ENCODE results near the gene MYH7. TPM values are rescaled to one million over a fixed set of nuclear protein-coding genes. Genes with fewer than 3 reads are reported as not detected.

The MYH7 gene
- total RNA-seq, 1 donor from 2014 or later = not detected

GRCh38 chr14:23414254-23414653 lies 21.2 kb downstream of the MYH7 start:
- no peaks in the 10 kb centered on the region for H3K27me3 ChIP-seq
- no peak overlapping the region for H3K4me3 ChIP-seq
- no peak for DNase-seq (ENCODE audit: extremely low spot score in 2 of 2)
- no peaks in the 10 kb centered on the region for H3K4me1 ChIP-seq
- no peaks in the 10 kb centered on the region for H3K36me3 ChIP-seq
- H3K27ac ChIP-seq = no peak overlapping the region
- TF ChIP-seq POLR2AphosphoS5 (IDR thresholded peaks at IDR 0.05; ENCODE audit: insufficient read depth in 1 of 2, low read depth in 1 of 2) = no peak
- no peak for TF ChIP-seq CTCF (IDR thresholded peaks at IDR 0.05)
- TF ChIP-seq POLR2A (IDR thresholded peaks at IDR 0.05) = no peak
- H3K9me3 ChIP-seq = no peaks in the 10 kb centered on the region
- intact Hi-C loops (cut with DNase I) = no loop called here

GRCh38 chr14:23413681-23414080 lies 21.8 kb downstream of the MYH7 start:
- Histone ChIP-seq H3K9me3 (no peaks in the 10 kb centered on the region), H3K27ac (no peak overlapping the region), H3K36me3 (no peaks in the 10 kb centered on the region), H3K4me3 (no peak overlapping the region), H3K4me1 (no peaks in the 10 kb centered on the region), H3K27me3 (no peaks in the 10 kb centered on the region)
- intact Hi-C loops (cut with DNase I) = no loop called here
- TF ChIP-seq POLR2A (IDR thresholded peaks at IDR 0.05) (no peak), CTCF (IDR thresholded peaks at IDR 0.05) (no peak), POLR2AphosphoS5 (IDR thresholded peaks at IDR 0.05; ENCODE audit: insufficient read depth in 1 of 2, low read depth in 1 of 2) (no peak)
- DNase-seq (ENCODE audit: extremely low spot score in 2 of 2) = no peak

- Histone ChIP-seq H3K36me3 (no peaks in the 10 kb centered on the region), H3K27me3 (no peaks in the 10 kb centered on the region), H3K4me3 (no peak overlapping the region), H3K4me1 (no peaks in the 10 kb centered on the region), H3K9me3 (no peaks in the 10 kb centered on the region), H3K27ac (no peak overlapping the region)
- no peak for TF ChIP-seq CTCF (IDR thresholded peaks at IDR 0.05)
- TF ChIP-seq POLR2A (IDR thresholded peaks at IDR 0.05) = no peak
- no peak for TF ChIP-seq POLR2AphosphoS5 (IDR thresholded peaks at IDR 0.05; ENCODE audit: insufficient read depth in 1 of 2, low read depth in 1 of 2)
- no peak for DNase-seq (ENCODE audit: extremely low spot score in 2 of 2)
- intact Hi-C loops (cut with DNase I) = no loop called here
Measured at GRCh38 chr14:23411563-23412525, 23.6 kb downstream of the MYH7 start.

GRCh38 chr14:23409966-23410635 lies 25.4 kb downstream of the MYH7 start:
- DNase-seq (ENCODE audit: extremely low spot score in 2 of 2) = no peak
- intact Hi-C loops (cut with DNase I) = loop anchor here (5.0 kb wide), 1 partner anchor 758 kb away; no protein-coding TSS in a partner anchor
- Histone ChIP-seq H3K27ac (no peak overlapping the region), H3K27me3 (no peaks in the 10 kb centered on the region), H3K4me1 (no peaks in the 10 kb centered on the region), H3K9me3 (no peaks in the 10 kb centered on the region), H3K36me3 (no peaks in the 10 kb centered on the region), H3K4me3 (no peak overlapping the region)
- TF ChIP-seq POLR2A (IDR thresholded peaks at IDR 0.05) = no peak
- TF ChIP-seq POLR2AphosphoS5 (IDR thresholded peaks at IDR 0.05; ENCODE audit: insufficient read depth in 1 of 2, low read depth in 1 of 2) = no peak
- TF ChIP-seq CTCF (IDR thresholded peaks at IDR 0.05) = no peak
